Islet precursor cell (in vitro differentiated cells): ENCODE measurements around the gene RREB1.
"Not testable (repeated sequence)": the region's sequence is repeated elsewhere in the genome, so short reads cannot be mapped to it uniquely, and the experiment has no call there.

Source experiments
- DNase-seq: peaks from one replicate; pipeline ENCODE4 v3.0.0-alpha.2; 2018

The RREB1 gene

DNA sequence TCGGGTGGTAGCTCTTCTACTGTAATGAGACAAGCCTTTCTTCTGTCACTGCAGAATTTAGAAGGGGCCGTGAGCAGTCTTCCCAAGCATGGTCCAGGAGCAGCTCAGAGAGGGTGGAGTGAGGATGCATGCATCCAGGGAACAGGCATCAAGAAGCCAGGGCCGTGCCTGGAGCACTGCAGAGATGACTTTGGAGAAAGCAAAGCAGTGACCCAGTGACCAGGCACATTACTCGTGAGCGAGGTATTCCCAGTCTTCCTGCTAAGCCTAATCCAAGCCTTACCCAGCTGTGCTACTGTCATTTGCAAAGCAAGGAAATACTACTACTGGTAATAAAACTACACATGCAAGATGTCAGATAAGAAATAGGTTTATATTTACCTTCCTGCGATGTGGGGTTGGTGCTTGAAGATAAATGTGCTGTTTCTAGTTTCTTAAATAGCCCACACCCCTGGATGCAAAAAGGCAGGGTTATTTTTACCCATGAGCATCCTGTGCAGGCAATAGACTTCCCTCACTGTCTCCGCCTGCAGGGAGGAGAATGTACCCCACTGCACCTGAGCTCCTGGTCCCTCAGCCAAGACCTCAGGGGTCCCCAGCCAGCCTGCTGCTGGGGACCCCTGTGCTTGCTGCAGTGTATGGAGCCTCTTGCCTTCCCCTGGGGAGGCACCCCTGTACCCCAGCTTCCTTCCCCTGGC lies 142.3 kb downstream of the RREB1 start:
- peak; percentile 71 for DNase-seq

DNA sequence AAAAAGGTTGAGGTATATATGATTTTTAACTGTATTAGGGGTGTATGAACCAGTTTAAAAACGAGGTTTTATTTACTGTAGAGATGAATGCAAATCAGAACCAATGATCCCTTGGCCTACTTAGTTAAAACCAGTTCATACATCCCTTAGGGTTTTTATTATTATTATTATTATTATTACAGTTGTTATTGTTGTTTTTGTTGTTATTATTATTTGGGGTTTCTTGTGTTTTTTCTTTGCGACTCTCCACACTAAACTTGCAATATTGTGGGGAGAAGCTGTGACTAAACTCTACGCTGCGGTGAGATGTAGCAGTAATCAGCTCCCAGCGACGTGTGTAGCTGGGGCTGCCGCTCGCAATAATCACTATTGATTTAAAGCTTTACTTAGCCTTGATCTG lies 143.1 kb downstream of the RREB1 start:
- DNase-seq, result no peak

DNA sequence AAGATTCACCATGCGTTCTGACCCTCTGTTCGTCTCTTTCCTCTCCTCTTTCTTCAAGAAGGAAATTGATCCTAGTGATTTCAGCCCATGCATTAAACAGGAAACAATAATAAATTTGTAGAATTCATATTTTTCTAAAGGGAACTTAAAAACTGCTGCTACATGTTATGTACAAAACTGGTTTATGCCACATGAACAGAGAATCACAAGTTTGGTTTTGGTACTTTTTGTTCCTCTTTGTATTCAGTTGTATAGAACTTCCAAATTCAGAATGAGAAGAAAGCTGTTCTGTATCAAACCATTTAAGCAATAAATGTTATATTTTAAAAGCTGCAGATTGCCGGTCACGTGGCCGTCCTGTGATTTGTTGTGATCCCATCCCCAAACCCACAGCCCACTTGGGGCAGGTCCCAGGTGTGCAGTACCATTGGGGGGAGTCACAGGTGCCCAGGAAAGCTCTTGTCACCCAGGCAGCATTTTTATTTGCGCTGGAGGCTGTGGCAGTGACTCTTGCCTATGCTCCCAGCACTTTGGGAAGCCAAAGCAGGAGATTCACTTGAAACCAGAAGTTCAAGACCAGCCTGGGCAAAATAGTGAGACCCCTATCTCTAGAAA lies 144.0 kb downstream of the RREB1 start:
- no peak for DNase-seq

DNA sequence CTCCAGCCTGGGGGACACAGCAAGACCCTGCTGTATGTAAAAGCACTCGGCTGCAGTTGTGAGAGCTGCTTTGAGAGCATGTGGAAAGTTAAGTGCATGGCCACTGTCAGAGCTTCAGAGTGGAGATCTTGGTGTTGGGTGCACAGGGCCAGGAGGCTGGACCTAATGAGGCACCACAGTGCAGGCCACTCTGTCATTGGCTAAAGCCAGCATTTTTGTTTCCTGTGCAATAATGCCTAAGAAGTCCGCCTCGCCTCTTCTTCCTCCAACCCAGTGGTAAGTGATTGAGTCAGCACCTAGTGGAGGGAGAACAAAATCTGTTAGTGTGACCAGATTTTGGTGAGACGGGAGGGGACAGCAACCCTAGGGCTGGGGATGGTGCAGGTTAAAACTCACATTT lies 144.6 kb downstream of the RREB1 start:
- no peak for DNase-seq

DNA sequence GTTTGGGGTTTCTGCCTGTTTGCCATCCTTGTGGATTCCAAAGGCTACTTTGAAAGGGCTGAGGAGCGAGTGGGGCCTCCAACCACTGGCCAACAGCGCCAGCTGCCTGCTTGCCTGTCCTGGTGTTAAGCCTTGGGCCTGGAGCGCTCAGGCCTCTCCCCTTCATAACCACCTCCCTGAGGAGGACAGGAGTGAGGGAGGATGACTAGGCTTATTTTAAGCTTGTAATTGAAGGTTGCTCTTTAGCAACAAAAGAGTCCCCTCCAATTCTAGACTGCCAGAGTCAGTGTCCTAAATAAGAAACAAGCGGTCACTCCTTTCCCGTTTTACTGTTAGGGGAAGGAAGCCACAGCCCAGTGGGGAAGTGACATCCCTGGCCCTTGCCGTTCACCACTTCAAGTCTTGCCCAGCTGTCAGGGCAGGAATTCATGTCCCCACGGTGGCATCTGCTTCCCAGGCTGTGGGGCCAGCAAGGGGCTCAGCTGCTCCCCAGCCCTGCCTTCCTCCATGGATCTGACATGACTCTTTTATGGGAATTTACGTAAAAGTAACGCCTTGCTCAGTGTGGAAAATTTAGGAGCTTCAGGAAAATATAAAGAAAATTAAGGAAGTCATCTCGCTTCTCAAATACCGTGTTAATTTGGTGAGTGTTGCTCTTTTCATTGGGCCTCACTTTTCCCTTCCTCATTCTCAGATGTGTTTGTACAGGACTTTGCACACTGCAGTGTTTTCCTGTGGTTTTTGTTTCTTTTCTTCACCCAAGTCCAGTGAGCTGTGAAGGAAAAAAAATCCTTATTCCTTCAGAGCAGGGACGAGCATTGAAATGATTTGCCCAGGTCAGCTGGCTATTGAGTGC lies 147.4 kb downstream of the RREB1 start:
- DNase-seq, result peak; percentile 46

DNA sequence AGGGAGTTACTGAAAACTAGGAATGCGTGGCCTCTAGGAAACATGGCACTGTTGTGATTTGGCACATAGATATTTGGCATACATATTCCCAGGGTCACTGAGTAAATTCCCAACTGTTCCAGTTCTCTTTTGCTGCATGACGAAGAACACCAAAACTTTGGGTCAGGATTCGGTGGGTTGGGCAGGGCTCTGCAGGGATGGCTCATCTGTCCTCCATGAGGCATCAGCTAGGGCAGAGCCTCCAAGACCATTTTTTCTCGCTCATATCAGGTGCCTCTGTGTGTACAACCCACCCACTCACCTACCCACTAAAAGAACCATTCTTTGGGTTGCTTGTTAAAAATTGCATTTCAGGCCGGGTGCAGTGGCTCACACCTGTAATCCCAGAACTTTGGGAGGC lies 148.2 kb downstream of the RREB1 start:
- no peak for DNase-seq

DNA sequence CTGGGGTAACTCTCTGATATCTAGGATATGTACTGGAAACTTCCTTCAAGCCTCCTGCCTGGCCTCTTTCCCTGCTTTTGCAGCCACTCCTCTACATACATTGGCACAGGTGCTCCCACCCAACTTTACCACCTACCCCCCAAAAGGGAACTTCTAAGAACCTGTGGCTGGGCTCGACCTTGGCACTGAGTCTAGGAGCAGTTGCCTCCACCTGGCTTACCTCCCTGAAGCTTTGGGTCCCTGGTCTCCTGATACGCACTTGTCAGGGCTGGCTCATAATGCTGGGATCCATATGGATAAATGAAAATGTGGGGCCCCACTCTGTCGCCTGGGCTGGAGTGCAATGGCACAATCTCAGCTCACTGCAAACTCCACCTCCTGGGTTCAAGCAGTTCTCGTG lies 149.0 kb downstream of the RREB1 start:
- DNase-seq, result no peak

DNA sequence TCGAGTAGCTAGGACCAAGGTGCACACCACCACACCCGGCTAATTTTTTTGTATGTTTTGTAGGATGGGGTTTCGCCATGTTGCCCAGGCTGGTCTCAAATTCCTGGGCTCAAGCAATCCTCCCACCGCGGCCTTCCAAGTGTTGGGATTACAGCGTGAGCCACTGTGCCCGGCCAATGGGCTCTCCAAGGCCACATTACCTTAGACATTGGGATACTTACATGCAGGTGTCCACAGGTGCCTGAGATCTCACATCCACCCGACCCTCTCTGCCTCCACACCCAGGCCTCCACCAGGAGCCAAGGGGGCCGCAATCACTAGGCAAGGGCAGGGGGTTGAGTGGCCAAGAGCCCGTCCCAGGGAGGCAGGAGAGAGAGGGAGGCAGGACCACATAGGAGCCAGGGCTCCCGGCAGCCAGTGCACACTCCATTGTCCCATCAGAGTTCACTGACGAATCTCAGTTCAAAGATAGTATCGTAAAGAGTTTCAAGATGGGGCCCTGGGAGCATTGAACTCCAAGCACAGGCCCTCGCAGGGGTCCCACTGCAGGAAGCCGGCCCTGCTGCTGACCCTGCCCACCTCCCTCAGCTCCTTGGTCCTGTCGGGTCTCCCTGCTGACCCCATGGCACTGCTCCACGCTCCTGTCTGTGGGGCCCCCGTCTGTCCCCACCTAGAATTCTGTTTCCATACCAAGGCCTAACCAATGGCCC lies 149.9 kb downstream of the RREB1 start:
- no peak for DNase-seq

DNA sequence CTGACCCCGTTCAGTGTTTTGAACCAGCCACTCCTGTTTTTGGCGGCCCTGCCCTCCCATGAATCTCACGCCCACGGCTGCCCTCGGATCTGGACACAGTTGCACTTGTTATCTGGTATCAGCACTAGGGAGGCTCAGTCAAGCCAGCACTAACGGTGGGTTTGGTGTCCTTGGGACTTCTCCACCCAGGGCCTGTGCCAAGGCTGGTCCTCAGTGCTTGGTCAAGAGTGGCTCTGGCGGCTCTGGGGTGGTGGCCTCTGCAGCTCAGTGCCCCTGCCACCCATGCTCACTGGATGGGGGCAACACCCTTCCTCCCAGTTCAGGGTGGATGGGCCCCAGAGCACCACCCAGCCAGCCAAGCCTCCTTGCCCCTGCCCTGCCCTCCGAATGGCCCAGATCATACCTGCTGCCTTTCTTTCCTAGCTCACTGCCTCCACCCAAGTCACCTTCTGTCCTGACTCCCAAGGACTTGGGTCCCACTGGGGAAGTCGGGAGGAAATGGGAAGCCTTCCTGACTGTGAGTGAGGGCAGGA lies 150.5 kb downstream of the RREB1 start:
- DNase-seq, result no peak

DNA sequence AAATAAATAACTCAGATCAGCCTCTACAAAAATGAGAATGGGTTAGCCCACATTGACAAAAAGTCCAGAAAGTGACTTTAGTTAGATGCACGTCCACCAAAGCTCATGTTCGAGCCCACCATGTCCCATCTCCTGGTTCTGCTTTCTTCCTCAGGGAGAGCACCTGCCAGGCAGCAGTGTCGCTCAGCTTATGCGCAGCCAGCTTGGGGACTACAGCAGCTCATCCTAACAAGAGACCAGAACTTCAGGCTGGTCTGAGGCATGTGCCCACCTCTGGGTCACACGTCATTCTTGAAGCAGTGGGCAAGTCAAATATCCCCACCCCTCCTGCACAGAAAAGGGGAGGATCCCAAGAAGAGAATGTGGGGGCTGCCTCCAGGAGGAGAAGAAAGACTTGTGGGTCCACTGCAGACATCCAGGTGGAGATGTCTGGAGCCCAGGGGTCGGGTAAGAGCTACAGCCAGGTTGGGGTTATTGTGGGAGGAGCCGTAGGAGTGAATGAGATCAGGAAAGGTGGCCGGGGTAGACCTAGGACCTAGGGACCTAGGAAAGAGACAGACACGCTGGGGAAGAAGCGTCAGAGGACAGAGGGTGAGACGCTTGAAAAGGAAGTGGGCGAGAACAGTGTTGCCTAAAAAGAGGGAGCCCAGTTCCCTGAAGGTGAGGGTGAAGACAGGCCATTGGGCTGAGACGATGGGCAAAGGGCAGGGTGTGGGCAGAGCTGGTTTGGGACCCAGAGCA lies 152.7 kb downstream of the RREB1 start:
- DNase-seq, result no peak

DNA sequence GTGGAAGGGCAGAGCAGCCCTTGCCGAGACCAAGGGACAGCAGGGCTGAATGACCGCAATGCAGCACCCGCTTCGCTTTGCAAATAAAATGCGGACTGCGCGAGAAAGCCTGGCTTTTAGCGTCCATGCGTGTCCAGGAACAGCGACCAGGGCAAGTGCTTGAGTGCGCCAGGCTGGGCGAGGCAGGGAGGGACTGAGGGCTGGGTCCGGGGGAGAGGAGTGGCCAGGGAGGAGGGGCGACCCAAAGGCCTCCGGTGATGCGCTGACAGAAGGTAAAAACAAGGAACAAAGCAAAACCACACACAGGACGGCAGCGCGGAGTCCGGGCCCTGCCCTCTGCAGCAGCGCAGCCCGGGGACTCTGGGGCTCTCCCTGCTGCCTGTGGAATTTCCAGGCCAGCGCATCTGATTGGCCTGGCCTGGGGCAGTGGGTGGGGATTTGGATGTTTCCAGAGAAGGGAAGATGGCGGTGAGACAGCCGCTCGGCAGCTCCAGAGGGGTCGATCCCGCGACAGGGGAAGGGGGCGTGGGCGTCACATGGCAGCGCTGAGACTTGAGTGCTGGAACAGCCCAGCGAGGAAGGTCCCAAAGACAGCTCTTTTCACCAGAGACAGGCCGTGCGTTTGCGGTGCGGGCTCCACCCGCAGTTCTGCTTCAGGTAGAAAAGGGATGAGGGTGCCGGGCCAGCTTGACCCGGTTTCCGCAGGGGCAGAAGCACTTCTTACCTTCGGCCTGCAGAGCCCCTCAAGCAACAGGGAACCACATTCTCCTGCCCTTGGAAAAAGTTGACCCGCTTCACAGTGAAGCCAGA lies 153.5 kb downstream of the RREB1 start:
- peak; percentile 99 for DNase-seq

DNA sequence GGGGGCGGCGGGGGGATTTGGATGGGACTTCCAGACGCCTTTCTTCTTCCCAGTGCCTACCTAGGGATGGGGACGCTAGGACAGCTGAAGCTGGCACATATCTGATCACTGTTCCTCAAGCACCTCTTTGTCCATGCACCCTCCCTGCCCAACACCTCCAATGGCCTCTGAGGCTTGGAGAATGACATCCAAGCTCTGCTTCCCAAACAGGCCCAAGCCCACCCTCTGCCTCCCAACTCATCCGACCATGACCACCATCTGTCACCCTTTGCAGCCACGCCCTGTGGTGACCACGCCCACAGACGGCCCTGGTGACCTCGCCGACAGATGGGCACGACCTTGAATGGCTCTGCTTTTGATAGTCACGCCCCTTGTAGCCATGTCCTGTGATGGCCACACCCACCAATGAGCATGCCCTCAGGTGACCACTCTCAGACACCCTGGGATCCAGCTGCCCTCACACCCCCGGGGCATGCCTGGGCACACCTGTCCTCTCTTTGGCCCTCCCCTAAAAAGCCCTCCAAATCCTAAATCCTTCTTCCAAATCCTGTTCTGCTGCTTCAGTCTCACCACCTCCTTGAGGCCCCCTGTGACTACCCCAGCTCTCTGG lies 154.2 kb downstream of the RREB1 start:
- DNase-seq, result peak; percentile 70

DNA sequence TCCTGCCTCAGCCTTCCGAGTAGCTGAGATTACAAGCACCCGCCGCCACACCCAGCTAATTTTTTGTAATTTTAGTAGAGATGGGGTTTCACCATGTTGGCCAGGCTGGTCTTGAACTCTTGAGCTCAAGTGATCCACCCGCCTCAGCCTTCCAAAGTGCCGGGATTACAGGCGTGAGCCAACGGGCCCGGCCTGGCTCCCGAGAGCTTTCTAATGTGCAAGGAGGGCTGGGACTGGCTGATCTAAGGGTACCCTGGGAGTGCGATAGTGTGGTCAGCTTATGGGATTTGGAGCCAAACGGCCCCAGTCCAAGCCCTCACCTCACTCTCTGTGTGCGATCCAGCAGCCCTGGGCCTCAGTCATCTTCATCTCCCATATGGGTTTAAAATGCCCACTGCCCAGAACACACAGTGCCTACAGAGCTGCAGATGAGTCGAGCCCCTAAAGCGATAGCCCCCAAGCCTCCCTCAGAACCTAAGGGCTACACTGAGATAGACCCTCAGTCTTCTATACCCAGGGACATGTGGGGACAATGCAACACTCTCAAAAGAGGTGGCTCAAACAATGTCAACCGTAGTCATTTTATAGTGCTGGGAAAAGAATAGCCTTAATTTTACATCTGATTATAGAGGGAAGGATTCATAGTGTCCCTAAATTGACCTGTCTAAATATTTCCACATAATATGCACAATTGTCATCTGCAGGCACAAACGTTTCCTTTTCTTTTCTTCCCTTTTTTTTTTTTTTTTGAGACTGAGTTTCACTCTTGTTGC lies 155.2 kb downstream of the RREB1 start:
- DNase-seq, result peak; percentile 18

DNA sequence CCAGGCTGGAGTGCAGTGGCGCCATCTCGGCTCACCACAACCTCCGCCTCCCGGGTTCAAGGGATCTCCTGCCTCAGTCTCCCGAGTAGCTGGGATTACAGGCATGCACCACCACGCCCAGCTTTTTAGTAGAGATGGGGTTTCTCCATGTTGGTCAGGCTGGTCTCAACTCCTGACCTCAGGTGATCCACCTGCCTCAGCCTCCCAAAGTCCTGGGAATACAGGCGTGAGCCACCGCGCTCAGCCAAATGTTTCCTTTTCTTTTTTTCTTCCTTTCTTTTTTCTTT lies 155.7 kb downstream of the RREB1 start:
- DNase-seq, result peak; percentile 7

DNA sequence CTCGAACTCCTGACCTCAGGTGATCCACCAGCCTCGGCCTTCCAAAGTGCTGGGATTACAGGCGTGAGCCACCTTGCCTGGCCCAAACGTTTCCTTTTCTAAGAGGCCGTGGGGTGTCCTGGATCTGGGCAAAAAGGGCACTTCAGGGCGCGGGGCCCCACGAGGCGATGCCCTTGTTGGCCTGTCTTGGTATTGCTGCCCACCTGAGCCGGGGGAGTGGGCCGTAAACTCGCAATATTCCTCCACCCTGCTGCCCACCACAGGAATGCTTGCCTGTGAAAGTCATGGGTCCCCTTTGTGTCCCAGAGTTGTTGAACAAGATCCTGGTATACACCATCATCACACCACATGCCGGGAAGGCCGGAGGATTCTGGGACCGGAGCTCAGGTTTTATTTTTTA lies 156.3 kb downstream of the RREB1 start:
- DNase-seq, result peak; percentile 40

DNA sequence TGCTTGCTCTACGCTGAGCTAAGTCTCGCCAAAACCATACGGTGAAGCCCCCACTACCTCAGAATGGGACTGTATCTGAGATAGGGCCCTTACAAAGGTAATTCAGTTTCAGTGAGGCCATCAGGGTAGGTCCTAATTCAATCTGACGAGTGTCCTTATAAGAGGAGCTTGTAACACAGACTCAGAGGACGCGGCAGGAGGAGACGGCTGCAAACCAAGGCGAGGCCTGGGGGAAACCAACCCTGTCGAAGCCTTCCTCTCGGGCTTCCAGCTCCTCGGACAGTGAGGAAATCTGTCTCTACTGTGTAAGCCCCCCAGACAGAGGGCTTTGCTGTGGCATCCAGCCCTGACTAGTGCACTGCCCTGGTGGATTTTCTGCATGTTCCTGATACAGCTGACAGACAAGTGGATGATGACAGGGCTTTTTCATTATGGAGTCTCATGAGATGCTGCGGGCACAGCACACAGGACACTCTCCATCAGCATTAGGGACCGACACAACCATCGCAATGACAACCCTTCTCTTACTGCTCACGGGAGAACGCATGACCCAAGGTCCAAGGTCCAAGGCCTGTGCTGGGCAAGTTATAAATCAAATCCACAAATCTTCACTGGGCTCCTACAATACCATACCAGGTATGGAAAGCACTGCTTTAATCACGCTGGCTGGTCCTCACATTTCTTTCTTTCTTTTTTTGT lies 157.1 kb downstream of the RREB1 start:
- DNase-seq, result no peak

DNA sequence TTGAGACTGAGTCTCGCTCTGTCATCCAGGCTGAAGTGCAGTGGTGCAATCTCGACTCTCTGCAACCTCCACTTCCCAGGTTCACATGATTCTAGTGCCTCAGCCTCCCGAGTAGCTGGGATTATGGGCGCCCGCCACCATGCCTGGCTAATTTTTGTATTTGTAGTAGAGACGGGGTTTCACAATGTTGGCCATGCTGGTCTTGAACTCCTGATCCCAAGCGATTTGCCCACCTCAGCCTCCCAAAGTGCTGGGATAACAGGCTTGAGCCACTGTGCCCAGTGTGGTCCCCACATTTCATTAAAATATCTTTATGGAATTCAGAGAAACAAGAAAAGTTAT lies 157.6 kb downstream of the RREB1 start:
- DNase-seq, result not testable (repeated sequence)

DNA sequence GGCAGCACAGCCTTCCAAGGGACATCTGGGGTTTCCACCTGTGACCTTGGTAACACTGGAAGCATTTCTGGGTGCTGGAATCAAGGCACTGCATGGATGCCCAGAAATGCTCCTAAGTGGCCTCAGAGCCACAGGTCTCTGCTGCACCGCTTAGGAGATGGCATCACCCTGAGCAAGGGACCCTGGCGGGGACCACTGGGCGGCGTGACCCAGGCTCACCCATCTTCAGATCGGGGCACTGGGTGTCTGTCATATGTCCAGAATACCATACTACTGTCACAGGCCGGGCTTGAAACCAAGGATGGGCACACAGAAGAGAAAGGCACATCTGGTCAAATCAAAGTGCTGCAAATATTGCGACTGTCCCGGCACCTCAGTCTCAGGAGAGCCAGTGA lies 159.3 kb downstream of the RREB1 start:
- DNase-seq, result no peak

DNA sequence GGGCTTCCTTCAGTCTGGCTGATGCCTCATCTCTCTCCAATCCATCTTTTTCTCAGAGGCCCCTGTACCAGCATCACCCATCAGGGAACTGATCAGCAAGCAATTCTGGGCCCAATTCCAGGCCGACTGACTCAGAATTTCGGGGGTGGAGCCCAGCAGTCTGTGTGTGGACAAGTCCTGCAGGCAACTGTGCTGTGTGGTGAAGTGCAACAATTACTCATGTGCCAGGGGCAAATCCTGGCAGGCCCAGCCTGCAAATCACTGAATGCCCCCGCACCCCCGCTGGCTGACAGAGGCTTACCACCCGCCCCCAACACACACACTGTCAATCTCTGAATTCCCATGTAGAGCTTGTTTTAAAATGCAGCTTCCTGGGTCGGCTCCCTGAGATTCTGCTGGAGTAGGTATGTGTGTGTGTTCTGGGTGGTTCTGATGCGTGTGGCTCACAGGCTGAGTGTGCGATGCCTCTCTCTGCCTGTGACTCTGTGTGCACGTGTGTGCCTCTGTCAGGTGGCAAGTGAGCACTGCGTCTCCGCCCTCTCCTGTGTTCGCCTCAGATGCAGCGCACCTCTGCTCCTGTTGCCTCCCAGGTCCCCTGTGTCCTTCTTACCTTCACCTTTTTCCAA lies 159.8 kb downstream of the RREB1 start:
- peak; percentile 84 for DNase-seq
